GM23338 (cell line): ENCODE measurements around the gene YPEL2. TPM values are rescaled to one million over a fixed set of nuclear protein-coding genes. Genes with fewer than 3 reads are reported as not detected.

Experiments
- microRNA-seq: library from miRNA; unstranded; fragments of <30 nt; microRNA quantifications from one replicate; pipeline ENCODE4, GENCODE V29; 2017
- polyA plus RNA-seq: library from polyadenylated mRNA; unstranded; fragments of >200 nt; fragmentation: Nextera tagmentation; extraction: Ambion mirVana; gene quantifications from 2 replicates; pipeline ENCODE4 v1.2.1, GENCODE V29; 2016
- small RNA-seq: library from RNA; depleted of rRNA; stranded (forward); fragments of <200 nt; gene quantifications from one replicate; pipeline ENCODE3, GENCODE V24; 2014; ENCODE audit warnings: low replicate concordance
- total RNA-seq: library from RNA; depleted of rRNA; stranded (reverse); fragments of >200 nt; shearing (Covaris generic); gene quantifications from 2 replicates; pipeline ENCODE4 v1.2.3, GENCODE V29; 2014; rRNA removed

The YPEL2 gene
- total and polyA plus RNA-seq, 2 experiments from 2014 or later = 4.1 to 5.2 TPM

Small RNA genes within 50 kb of the gene (microRNA-seq; reads per million reads assigned to microRNA genes)
- not detected for gene MIR4729

Small RNA genes within 50 kb of the gene (small RNA-seq; reads per million reads assigned to genes)
- gene MIR4729 = not detected

Other genes starting within 250 kb of the YPEL2 start
- gene TRIM37, start 224.8 kb upstream of the YPEL2 start, total RNA-seq = 65.3 and 71.2 TPM in 2 replicates
- gene TRIM37, start 224.8 kb upstream of the YPEL2 start, polyA plus RNA-seq = 47.6 and 61.1 TPM in 2 replicates
- gene SKA2, start 176.5 kb upstream of the YPEL2 start, total RNA-seq = 50.5 and 53.8 TPM in 2 replicates
- 125 and 140 TPM in 2 replicates for gene SKA2, start 176.5 kb upstream of the YPEL2 start, polyA plus RNA-seq
- 40.0 and 42.7 TPM in 2 replicates for gene PRR11, start 175.9 kb upstream of the YPEL2 start, total RNA-seq
- gene PRR11, start 175.9 kb upstream of the YPEL2 start, polyA plus RNA-seq = 50.0 and 55.9 TPM in 2 replicates
- 16.1 and 17.1 TPM in 2 replicates for gene SMG8, start 121.6 kb upstream of the YPEL2 start, total RNA-seq
- 3.9 and 6.7 TPM in 2 replicates for gene SMG8, start 121.6 kb upstream of the YPEL2 start, polyA plus RNA-seq
- 6.8 and 8.1 TPM in 2 replicates for gene GDPD1, start 111.1 kb upstream of the YPEL2 start, total RNA-seq
- 5.8 and 7.8 TPM in 2 replicates for gene GDPD1, start 111.1 kb upstream of the YPEL2 start, polyA plus RNA-seq
- gene DHX40, start 234.0 kb downstream of the YPEL2 start, total RNA-seq = 37.6 and 38.2 TPM in 2 replicates
- 14.5 and 17.3 TPM in 2 replicates for gene DHX40, start 234.0 kb downstream of the YPEL2 start, polyA plus RNA-seq